SK-N-MC (cell line): ENCODE data around the gene TLR6.

Experiments used
- EZH2 ChIP-seq: fragments of 200-600 bp; sonication (generic); IDR thresholded peaks from one replicate; pipeline ENCODE4 v1.6.1; 2017; ENCODE audit warnings: antibody characterized with exemption
- POLR2AphosphoS5 ChIP-seq: IDR thresholded peaks from 2 replicates; pipeline ENCODE4 v1.6.1; 2012; ENCODE audit warnings: mild to moderate bottlenecking, low read depth, low read length, borderline replicate concordance

- no peak for TF ChIP-seq EZH2
- no peak for TF ChIP-seq POLR2AphosphoS5
Measured at GRCh38 chr4:38872620-38873019, 16.0 kb upstream of the TLR6 start.
